ENCODE data around the gene USP1. TPM values are rescaled to one million over a fixed set of nuclear protein-coding genes. Genes with fewer than 3 reads are reported as not detected.

USP1 gene
- total RNA-seq, 2 experiments from 2014 or later = 65.9 to 67.1 TPM

GRCh38 chr1:62433861-62434617 lies 2.8 kb upstream of the USP1 start:
- peak overlapping the region; percentile 7 for H3K4me3 Mint-ChIP-seq
- H3K4me1 Mint-ChIP-seq (ENCODE audit: low read depth) = peaks cover 10% of the 10 kb centered on the region
- H3K27ac Mint-ChIP-seq = no peak overlapping the region
- DNase-seq = no peak
- CTCF ChIA-PET = interaction anchor here (1.3 kb wide), 1 partner anchor 9 kb away, joined by 3 read pairs; no protein-coding TSS in a partner anchor
- no peaks in the 10 kb centered on the region for H3K9me3 Mint-ChIP-seq
- H3K27me3 Mint-ChIP-seq (ENCODE audit: low read depth) = no peaks in the 10 kb centered on the region
- intact Hi-C loops (cut with micrococcal nuclease) = no loop called here
- H3K36me3 Mint-ChIP-seq (ENCODE audit: low read depth) = peaks cover 18% of the 10 kb centered on the region

DNA sequence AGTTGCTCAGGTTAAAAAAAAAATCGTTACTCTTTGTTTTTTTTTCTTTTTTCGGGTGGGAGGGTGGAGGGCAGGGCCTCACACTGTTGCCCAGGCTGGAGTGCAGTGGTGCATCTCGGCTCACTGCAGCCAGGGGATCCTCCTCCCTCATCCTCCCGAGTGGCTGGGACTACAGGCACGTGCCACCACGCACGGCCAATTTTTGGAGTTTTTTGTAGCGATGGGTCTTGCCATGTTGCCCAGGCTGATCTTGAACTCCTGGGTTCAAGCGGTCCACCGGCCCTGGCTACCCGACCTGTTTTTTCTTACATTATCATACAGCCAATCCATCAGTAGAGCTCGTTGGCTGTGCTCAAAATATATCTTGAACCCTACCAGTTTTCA lies 2.2 kb upstream of the USP1 start:
- Mint-ChIP-seq H3K9me3 (no peaks in the 10 kb centered on the region), H3K27me3 (ENCODE audit: low read depth) (no peaks in the 10 kb centered on the region), H3K27ac (peak overlapping the region; percentile 99), H3K4me1 (ENCODE audit: low read depth) (peaks cover 14% of the 10 kb centered on the region), H3K4me3 (peak overlapping the region; percentile 20), H3K36me3 (ENCODE audit: low read depth) (peaks cover 18% of the 10 kb centered on the region)
- DNase-seq = no peak
- CTCF ChIA-PET = interaction anchor here (0.9 to 1.3 kb wide), 2 partner anchors 9 to 45 kb away, joined by 3 read pairs; no protein-coding TSS in a partner anchor
- intact Hi-C loops (cut with micrococcal nuclease) = loop anchor here (5.0 kb wide), 1 partner anchor 888 kb away; the partner anchor contains the start of gene FOXD3

GRCh38 chr1:62435231-62436038 lies 1.4 kb upstream of the USP1 start:
- peak overlapping the region; percentile 99 for H3K27ac Mint-ChIP-seq
- intact Hi-C loops (cut with micrococcal nuclease) = loop anchor here (1.0 to 5.0 kb wide), 7 partner anchors 253 to 1357 kb away; partner anchors contain the start of genes ALG6, DOCK7, EFCAB7 and FOXD3
- CTCF ChIA-PET = interaction anchor here (0.9 to 1.3 kb wide), 4 partner anchors 10 to 311 kb away, joined by 3 to 4 read pairs (median 3); no protein-coding TSS in a partner anchor
- no peak for DNase-seq
- no peaks in the 10 kb centered on the region for H3K9me3 Mint-ChIP-seq
- H3K36me3 Mint-ChIP-seq (ENCODE audit: low read depth) = peaks cover 22% of the 10 kb centered on the region
- peak overlapping the region; percentile 82 for H3K4me3 Mint-ChIP-seq
- no peaks in the 10 kb centered on the region for H3K27me3 Mint-ChIP-seq (ENCODE audit: low read depth)
- H3K4me1 Mint-ChIP-seq (ENCODE audit: low read depth) = peaks cover 20% of the 10 kb centered on the region

GRCh38 chr1:62436039-62436465 lies 797 bp upstream of the USP1 start:
- peaks cover 25% of the 10 kb centered on the region for H3K4me1 Mint-ChIP-seq (ENCODE audit: low read depth)
- H3K36me3 Mint-ChIP-seq (ENCODE audit: low read depth) = peaks cover 27% of the 10 kb centered on the region
- CTCF ChIA-PET = interaction anchor here (1.0 to 1.3 kb wide), 2 partner anchors 260 to 310 kb away, joined by 3 to 4 read pairs; no protein-coding TSS in a partner anchor
- DNase-seq = no peak
- no peaks in the 10 kb centered on the region for H3K27me3 Mint-ChIP-seq (ENCODE audit: low read depth)
- peak overlapping the region; percentile 82 for H3K4me3 Mint-ChIP-seq
- H3K27ac Mint-ChIP-seq = peak overlapping the region; percentile 99
- intact Hi-C loops (cut with micrococcal nuclease) = loop anchor here (1.0 to 5.0 kb wide), 7 partner anchors 252 to 1357 kb away; partner anchors contain the start of genes ALG6, DOCK7, EFCAB7 and FOXD3
- H3K9me3 Mint-ChIP-seq = no peaks in the 10 kb centered on the region

- peak; percentile 46 for DNase-seq
- Mint-ChIP-seq H3K36me3 (ENCODE audit: low read depth) (peaks cover 39% of the 10 kb centered on the region), H3K27me3 (ENCODE audit: low read depth) (no peaks in the 10 kb centered on the region), H3K4me3 (peak overlapping the region; percentile 82), H3K9me3 (no peaks in the 10 kb centered on the region), H3K27ac (peak overlapping the region; percentile 99), H3K4me1 (ENCODE audit: low read depth) (peaks cover 32% of the 10 kb centered on the region)
- CTCF ChIA-PET = no interaction called here
- intact Hi-C loops (cut with micrococcal nuclease) = loop anchor here (1.0 to 5.0 kb wide), 5 partner anchors 695 to 1359 kb away; partner anchors contain the start of genes ALG6, EFCAB7, FOXD3 and ITGB3BP
Observed at GRCh38 chr1:62437273-62437940, 558 bp downstream of the USP1 start.

DNA sequence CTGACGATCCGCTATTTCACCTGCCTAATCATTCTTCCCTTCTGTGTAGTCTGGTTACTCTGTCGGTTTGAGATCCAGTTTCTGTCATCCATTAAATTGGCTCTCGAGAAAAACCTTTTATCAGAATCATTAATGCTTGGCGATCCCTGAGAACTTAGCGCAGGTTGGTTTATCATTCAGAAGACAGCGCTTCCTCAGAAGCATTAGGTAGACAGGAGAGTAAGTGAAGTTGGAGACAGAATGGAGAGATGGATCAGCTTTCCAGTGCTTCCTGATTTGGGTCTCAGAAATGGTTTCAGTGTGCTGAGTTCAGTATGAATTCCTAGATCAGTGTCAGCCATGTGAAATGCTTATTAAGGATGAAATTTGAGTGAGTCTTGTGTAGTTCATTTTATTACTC lies 1.3 kb downstream of the USP1 start:
- Mint-ChIP-seq H3K27ac (peak overlapping the region; percentile 80), H3K36me3 (ENCODE audit: low read depth) (peaks cover 39% of the 10 kb centered on the region), H3K27me3 (ENCODE audit: low read depth) (no peaks in the 10 kb centered on the region), H3K4me1 (ENCODE audit: low read depth) (peaks cover 32% of the 10 kb centered on the region), H3K4me3 (peak overlapping the region; percentile 82), H3K9me3 (no peaks in the 10 kb centered on the region)
- intact Hi-C loops (cut with micrococcal nuclease) = loop anchor here (1.0 to 5.0 kb wide), 2 partner anchors 8 to 884 kb away; partner anchors contain the start of gene FOXD3
- CTCF ChIA-PET = no interaction called here
- DNase-seq = no peak

GRCh38 chr1:62439652-62440371 lies 3.0 kb downstream of the USP1 start:
- H3K27me3 Mint-ChIP-seq (ENCODE audit: low read depth) = no peaks in the 10 kb centered on the region
- H3K4me1 Mint-ChIP-seq (ENCODE audit: low read depth) = peaks cover 35% of the 10 kb centered on the region
- H3K27ac Mint-ChIP-seq = no peak overlapping the region
- DNase-seq = peak; percentile 19
- CTCF ChIA-PET = interaction anchor here (0.7 to 1.4 kb wide), 2 partner anchors 19 to 264 kb away, joined by 3 read pairs; no protein-coding TSS in a partner anchor
- no peaks in the 10 kb centered on the region for H3K9me3 Mint-ChIP-seq
- H3K36me3 Mint-ChIP-seq (ENCODE audit: low read depth) = peaks cover 43% of the 10 kb centered on the region
- peak overlapping the region; percentile 52 for H3K4me3 Mint-ChIP-seq
- intact Hi-C loops (cut with micrococcal nuclease) = loop anchor here (5.0 kb wide), 1 partner anchor 882 kb away; the partner anchor contains the start of gene FOXD3

DNA sequence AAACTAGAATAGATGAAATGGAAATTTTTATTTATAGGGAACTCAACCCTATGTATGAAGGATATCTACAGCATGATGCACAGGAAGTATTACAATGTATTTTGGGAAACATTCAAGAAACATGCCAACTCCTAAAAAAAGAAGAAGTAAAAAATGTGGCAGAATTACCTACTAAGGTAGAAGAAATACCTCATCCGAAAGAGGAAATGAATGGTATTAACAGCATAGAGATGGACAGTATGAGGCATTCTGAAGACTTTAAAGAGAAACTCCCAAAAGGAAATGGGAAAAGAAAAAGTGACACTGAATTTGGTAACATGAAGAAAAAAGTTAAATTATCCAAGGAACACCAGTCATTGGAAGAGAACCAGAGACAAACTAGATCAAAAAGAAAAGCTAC lies 7.9 kb downstream of the USP1 start:
- peaks cover 35% of the 10 kb centered on the region for H3K4me1 Mint-ChIP-seq (ENCODE audit: low read depth)

GRCh38 chr1:62448221-62448933 lies 11.5 kb downstream of the USP1 start:
- no peak overlapping the region for H3K4me3 Mint-ChIP-seq
- peaks cover 54% of the 10 kb centered on the region for H3K36me3 Mint-ChIP-seq (ENCODE audit: low read depth)
- DNase-seq = no peak
- H3K27ac Mint-ChIP-seq = no peak overlapping the region
- no peaks in the 10 kb centered on the region for H3K27me3 Mint-ChIP-seq (ENCODE audit: low read depth)
- intact Hi-C loops (cut with micrococcal nuclease) = no loop called here
- H3K4me1 Mint-ChIP-seq (ENCODE audit: low read depth) = peaks cover 18% of the 10 kb centered on the region
- CTCF ChIA-PET = interaction anchor here (0.7 kb wide), 1 partner anchor 298 kb away, joined by 4 read pairs; no protein-coding TSS in a partner anchor
- H3K9me3 Mint-ChIP-seq = no peaks in the 10 kb centered on the region

More for the DNA sequence above, 7.9 kb downstream of the USP1 start:
- Mint-ChIP-seq H3K27me3 (ENCODE audit: low read depth) (no peaks in the 10 kb centered on the region), H3K27ac (no peak overlapping the region), H3K4me3 (no peak overlapping the region), H3K36me3 (ENCODE audit: low read depth) (peaks cover 54% of the 10 kb centered on the region), H3K9me3 (no peaks in the 10 kb centered on the region)
- DNase-seq = no peak
- CTCF ChIA-PET = no interaction called here
- intact Hi-C loops (cut with micrococcal nuclease) = no loop called here

GRCh38 chr1:62450301-62450700 lies 13.5 kb downstream of the USP1 start:
- CTCF ChIA-PET = no interaction called here
- Mint-ChIP-seq H3K27ac (no peak overlapping the region), H3K4me1 (ENCODE audit: low read depth) (peaks cover 14% of the 10 kb centered on the region)

DNA sequence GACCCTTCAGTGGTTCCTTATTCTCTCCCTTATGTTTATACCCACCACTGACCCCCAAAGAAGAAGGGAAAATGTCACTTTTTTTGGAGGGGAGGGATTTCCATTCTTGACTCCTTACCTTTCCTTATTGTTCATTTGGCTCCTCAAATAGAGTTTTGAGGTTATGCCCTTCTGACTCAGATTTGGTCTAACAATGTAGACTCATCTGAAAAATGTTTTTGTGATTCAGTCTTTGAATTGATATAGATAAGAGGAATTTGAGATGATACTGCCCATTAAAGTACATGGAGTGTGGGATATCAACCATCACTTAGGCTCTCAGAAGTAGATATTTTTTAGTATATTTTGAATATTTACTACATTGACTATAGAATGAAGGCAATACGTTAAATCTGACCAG lies 16.1 kb downstream of the USP1 start:
- intact Hi-C loops (cut with micrococcal nuclease) = no loop called here
- Mint-ChIP-seq H3K27ac (peak overlapping the region; percentile 16), H3K36me3 (ENCODE audit: low read depth) (peaks cover 47% of the 10 kb centered on the region), H3K4me1 (ENCODE audit: low read depth) (peaks cover 8% of the 10 kb centered on the region), H3K9me3 (no peaks in the 10 kb centered on the region), H3K27me3 (ENCODE audit: low read depth) (no peaks in the 10 kb centered on the region), H3K4me3 (no peak overlapping the region)
- CTCF ChIA-PET = no interaction called here
- DNase-seq = no peak

More at GRCh38 chr1:62450301-62450700, 13.5 kb downstream of the USP1 start:
- no peak for DNase-seq
- intact Hi-C loops (cut with micrococcal nuclease) = no loop called here
- H3K9me3 Mint-ChIP-seq = no peaks in the 10 kb centered on the region
- peaks cover 55% of the 10 kb centered on the region for H3K36me3 Mint-ChIP-seq (ENCODE audit: low read depth)
- H3K4me3 Mint-ChIP-seq = no peak overlapping the region
- no peaks in the 10 kb centered on the region for H3K27me3 Mint-ChIP-seq (ENCODE audit: low read depth)
